ENCODE results near the gene PYCR2.

The PYCR2 gene

DNA sequence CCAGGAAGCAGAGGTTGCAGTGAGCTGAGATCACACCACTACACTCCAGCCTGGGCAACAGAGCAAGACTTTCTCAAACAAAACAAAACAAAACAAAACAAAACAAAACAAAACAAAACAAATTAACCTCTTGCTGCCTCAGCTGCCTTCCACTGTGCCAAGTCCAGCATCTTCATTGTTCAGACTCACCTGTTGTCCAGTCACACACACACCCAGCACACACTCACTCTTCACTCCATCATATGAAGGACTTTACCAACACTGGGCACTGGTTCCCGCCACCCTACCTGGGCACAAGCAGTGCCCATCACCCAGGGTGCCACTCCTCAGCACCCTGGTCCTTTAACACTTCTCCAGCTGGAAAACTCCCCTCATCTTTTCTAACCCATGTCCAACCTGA lies 14.6 kb downstream of the PYCR2 start:
- no peaks in the 10 kb centered on the region for H3K36me3 ChIP-seq
- no peak overlapping the region for H3K4me3 ChIP-seq (ENCODE audit: low read depth, low read length)
- DNase-seq: no peak
- no peak overlapping the region for H3K27ac ChIP-seq
- no peaks in the 10 kb centered on the region for H3K27me3 ChIP-seq (ENCODE audit: insufficient read depth, low read depth, severe bottlenecking)
- TF ChIP-seq, protein P1, sequence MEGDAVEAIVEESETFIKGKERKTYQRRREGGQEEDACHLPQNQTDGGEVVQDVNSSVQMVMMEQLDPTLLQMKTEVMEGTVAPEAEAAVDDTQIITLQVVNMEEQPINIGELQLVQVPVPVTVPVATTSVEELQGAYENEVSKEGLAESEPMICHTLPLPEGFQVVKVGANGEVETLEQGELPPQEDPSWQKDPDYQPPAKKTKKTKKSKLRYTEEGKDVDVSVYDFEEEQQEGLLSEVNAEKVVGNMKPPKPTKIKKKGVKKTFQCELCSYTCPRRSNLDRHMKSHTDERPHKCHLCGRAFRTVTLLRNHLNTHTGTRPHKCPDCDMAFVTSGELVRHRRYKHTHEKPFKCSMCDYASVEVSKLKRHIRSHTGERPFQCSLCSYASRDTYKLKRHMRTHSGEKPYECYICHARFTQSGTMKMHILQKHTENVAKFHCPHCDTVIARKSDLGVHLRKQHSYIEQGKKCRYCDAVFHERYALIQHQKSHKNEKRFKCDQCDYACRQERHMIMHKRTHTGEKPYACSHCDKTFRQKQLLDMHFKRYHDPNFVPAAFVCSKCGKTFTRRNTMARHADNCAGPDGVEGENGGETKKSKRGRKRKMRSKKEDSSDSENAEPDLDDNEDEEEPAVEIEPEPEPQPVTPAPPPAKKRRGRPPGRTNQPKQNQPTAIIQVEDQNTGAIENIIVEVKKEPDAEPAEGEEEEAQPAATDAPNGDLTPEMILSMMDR (IDR thresholded peaks at IDR 0.05; ENCODE audit: low read depth, low read length): no peak
- H3K9me3 ChIP-seq (ENCODE audit: severe bottlenecking): no peaks in the 10 kb centered on the region

- Histone ChIP-seq H3K27me3 (ENCODE audit: insufficient read depth, low read depth, severe bottlenecking) (no peaks in the 10 kb centered on the region), H3K36me3 (no peaks in the 10 kb centered on the region), H3K4me3 (ENCODE audit: low read depth, low read length) (no peak overlapping the region), H3K27ac (no peak overlapping the region), H3K9me3 (ENCODE audit: severe bottlenecking) (no peaks in the 10 kb centered on the region)
- DNase-seq: no peak
- TF ChIP-seq, protein P1 (IDR thresholded peaks at IDR 0.05; ENCODE audit: low read depth, low read length): no peak
These were observed 15.3 kb downstream of the PYCR2 start for GRCh38 chr1:225908773-225909172.

DNA sequence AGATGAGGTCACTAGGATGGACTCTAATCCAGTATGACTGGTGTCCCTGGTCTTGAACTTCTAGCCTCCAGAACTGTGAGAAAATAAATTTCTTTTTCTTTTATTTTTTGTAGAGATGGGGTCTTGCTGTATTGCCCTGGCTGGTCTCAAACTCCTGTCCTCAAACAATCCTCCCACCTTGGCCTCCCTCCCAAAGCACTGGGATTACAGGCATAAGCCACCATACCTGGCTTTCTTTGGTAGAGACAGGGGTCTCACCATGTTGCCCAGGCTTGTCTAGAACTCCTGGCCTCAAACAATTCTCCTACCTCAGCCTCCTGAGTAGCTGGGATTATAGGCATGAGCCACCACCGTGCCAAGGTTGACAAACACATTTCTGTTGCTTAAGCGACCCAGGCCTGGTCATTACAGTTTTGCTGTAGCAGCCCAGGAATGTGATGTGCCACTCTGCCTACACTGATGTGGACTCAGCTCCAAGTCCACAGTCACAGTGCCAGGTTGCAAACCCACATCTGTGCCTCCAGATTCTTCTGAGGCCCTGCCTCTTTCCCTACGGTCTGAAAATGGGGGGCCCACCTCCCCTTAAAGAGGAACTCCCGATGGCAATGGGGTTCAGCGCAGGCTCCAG lies 15.9 kb downstream of the PYCR2 start:
- Histone ChIP-seq H3K36me3 (no peaks in the 10 kb centered on the region), H3K27ac (no peak overlapping the region), H3K9me3 (ENCODE audit: severe bottlenecking) (no peaks in the 10 kb centered on the region), H3K27me3 (ENCODE audit: insufficient read depth, low read depth, severe bottlenecking) (no peaks in the 10 kb centered on the region), H3K4me3 (ENCODE audit: low read depth, low read length) (no peak overlapping the region)
- no peak for DNase-seq
- TF ChIP-seq, protein P1 (IDR thresholded peaks at IDR 0.05; ENCODE audit: low read depth, low read length): no peak

DNA sequence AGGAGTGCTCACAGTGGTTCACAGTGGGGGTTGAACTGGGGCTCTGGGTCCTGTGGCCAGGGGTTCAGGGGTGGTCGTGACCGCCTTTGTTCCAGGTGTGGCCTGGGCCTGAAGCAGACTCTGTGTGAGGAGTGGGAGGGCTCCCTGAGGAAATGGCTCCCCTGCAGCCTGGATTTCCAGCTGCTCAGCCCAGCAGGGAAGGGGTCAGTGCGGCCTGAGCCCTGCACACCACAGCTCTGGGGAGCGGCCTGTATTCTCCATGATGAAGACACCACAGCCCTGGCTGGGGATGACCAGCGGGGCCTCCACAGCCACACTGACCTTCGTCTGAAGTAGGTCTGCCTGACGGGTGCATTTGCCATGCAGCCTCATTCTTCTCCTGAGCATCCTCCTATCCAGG lies 16.7 kb downstream of the PYCR2 start:
- no peak for DNase-seq

DNA sequence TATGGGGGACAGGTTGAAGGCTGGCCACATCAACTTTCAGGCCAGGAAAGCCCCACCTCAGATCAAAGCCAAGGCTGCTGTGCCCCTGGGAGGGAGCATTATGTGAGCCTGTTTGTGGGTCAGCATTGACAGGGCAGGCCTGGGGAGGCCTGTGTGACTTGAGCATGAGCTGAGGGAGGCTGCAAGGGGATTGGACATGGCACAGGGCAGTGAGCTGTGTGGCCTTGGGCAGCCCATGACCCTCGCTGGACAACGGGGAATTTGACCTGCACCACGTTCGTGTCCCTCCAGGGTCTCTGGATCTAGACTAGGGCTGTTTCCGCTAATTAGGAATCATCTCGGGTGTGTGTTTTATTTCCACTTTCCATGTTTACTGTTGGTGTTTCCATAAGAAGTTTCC lies 17.6 kb downstream of the PYCR2 start:
- DNase-seq: no peak
- no peaks in the 10 kb centered on the region for H3K36me3 ChIP-seq
- TF ChIP-seq, protein P1 (IDR thresholded peaks at IDR 0.05; ENCODE audit: low read depth, low read length): no peak

More for the DNA sequence above, 16.7 kb downstream of the PYCR2 start:
- Histone ChIP-seq H3K4me3 (ENCODE audit: low read depth, low read length) (no peak overlapping the region), H3K27ac (no peak overlapping the region), H3K9me3 (ENCODE audit: severe bottlenecking) (no peaks in the 10 kb centered on the region), H3K36me3 (no peaks in the 10 kb centered on the region), H3K27me3 (ENCODE audit: insufficient read depth, low read depth, severe bottlenecking) (no peaks in the 10 kb centered on the region)
- TF ChIP-seq, protein P1 (IDR thresholded peaks at IDR 0.05; ENCODE audit: low read depth, low read length): no peak

DNA sequence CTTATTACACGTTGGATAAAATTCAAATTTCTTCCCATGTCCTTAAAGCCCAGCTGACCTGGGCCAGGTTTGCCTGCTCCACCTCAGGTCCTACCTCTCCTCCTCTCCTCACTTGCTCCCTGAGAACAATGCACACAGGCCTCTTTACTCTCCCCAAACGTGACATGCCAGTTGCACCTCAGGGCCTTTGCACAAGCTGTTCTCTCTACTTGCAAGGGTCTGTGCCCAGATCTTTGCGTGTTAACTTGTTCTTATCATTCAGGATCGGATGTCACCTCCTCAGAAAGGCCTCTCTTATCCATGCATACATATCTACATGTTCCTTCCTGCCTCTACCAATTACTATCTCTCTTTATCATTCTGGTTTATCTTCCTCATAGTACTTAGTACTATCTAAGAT lies 20.4 kb downstream of the PYCR2 start:
- no peak overlapping the region for H3K27ac ChIP-seq
- H3K4me3 ChIP-seq (ENCODE audit: low read depth, low read length): no peak overlapping the region
- no peaks in the 10 kb centered on the region for H3K36me3 ChIP-seq
- no peaks in the 10 kb centered on the region for H3K27me3 ChIP-seq (ENCODE audit: insufficient read depth, low read depth, severe bottlenecking)
- DNase-seq: no peak
- TF ChIP-seq, protein P1 (IDR thresholded peaks at IDR 0.05; ENCODE audit: low read depth, low read length): no peak
- no peaks in the 10 kb centered on the region for H3K9me3 ChIP-seq (ENCODE audit: severe bottlenecking)

More for the DNA sequence above, 17.6 kb downstream of the PYCR2 start:
- Histone ChIP-seq H3K27ac (no peak overlapping the region), H3K4me3 (ENCODE audit: low read depth, low read length) (no peak overlapping the region), H3K27me3 (ENCODE audit: insufficient read depth, low read depth, severe bottlenecking) (no peaks in the 10 kb centered on the region), H3K9me3 (ENCODE audit: severe bottlenecking) (no peaks in the 10 kb centered on the region)
